ENCODE measurements around the gene LCAT. TPM values are rescaled to one million over a fixed set of nuclear protein-coding genes. Genes with fewer than 3 reads are reported as not detected.

The LCAT gene
- total RNA-seq, 1 donor from 2014 or later: 6.5 TPM

- no peak for DNase-seq
Observed at GRCh38 chr16:67909056-67909742, 34.7 kb downstream of the LCAT start.

- no peak for DNase-seq
Observed at GRCh38 chr16:67907397-67908180, 36.3 kb downstream of the LCAT start.

- DNase-seq: peak; percentile 91
Observed at GRCh38 chr16:67902831-67903230, 41.1 kb downstream of the LCAT start.

- DNase-seq: no peak
Observed at GRCh38 chr16:67901734-67902133, 42.2 kb downstream of the LCAT start.

DNA sequence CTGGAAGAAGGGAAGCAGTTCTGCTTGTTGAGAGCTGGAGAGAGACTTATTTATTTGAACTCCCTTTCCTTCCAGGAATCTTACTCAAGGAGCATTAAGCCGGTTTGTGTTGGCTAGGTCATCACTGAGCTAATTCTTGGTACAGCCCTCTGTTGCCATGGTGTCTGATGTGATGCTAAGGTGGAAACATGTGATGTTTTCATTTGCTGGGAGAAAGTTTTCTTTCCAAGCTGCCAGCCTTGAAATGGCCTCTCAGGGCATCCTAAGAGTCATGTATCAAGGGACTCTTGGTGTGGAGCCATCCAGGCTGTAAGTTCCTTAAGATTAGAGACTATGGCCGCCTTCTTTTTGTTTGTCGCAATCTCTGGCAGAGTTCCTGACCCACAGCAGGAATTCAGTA lies 46.7 kb downstream of the LCAT start:
- DNase-seq: peak; percentile 90

GRCh38 chr16:67893743-67894399 lies 50.0 kb downstream of the LCAT start:
- peak; percentile 64 for DNase-seq

GRCh38 chr16:67892899-67893742 lies 50.8 kb downstream of the LCAT start, which contains the start of gene PSKH1:
PSKH1 (plus strand) TSS chr16:67893254; CDS start chr16:67908750, 15,496 bp downstream.
- peak; percentile 97 for DNase-seq

DNA sequence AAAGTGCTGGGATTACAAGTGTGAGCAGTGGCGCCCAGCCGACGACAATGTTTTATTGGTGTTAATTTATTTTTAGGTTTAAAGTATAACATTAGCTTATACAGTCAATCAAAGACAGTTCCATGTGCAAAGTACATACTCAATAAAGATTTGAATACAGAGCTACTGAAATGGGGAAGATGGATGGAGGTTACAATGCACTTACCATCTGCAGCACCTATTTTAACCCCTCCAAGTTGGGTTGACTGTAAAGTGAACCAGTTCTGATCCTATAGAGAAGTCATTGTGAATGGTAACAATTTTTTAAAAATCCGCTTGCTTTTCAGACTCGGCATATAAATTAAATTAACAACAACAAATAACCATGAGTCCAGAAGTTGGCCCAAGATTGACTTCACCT lies 51.5 kb downstream of the LCAT start:
- no peak for DNase-seq

Other genes with a start within 250 kb of the LCAT start
- gene GFOD2, start 224.8 kb downstream of the LCAT start, total RNA-seq: 69.8 and 88.1 TPM in 2 replicates
- gene RANBP10, start 137.6 kb downstream of the LCAT start, total RNA-seq: 8.2 and 13.5 TPM in 2 replicates
- gene TSNAXIP1, start 137.2 kb downstream of the LCAT start, total RNA-seq: 0.47 and 0.85 TPM in 2 replicates
- 62.3 and 64.0 TPM in 2 replicates for gene THAP11, start 101.8 kb downstream of the LCAT start, total RNA-seq
- gene NUTF2, start 97.2 kb downstream of the LCAT start, total RNA-seq: 176 and 260 TPM in 2 replicates
- gene CENPT, start 96.4 kb downstream of the LCAT start, total RNA-seq: 21.7 and 30.0 TPM in 2 replicates
- gene EDC4, start 71.1 kb downstream of the LCAT start, total RNA-seq: 58.2 and 85.1 TPM in 2 replicates
- gene NRN1L, start 59.2 kb downstream of the LCAT start, total RNA-seq: 0.14 and 0.51 TPM in 2 replicates
- 24.7 and 30.8 TPM in 2 replicates for gene PSKH1, start 50.9 kb downstream of the LCAT start, total RNA-seq
- 0.17 and 0.88 TPM in 2 replicates for gene CTRL, start 12.3 kb downstream of the LCAT start, total RNA-seq
- gene PSMB10, start 7.3 kb downstream of the LCAT start, total RNA-seq: 46.8 and 95.8 TPM in 2 replicates
- gene SLC12A4, start 24.5 kb upstream of the LCAT start, total RNA-seq: 68.9 and 94.1 TPM in 2 replicates
- not detected in 2 replicates for gene DPEP3, start 36.4 kb upstream of the LCAT start, total RNA-seq
- 2.9 and 3.7 TPM in 2 replicates for gene DPEP2, start 55.4 kb upstream of the LCAT start, total RNA-seq
- not detected in 2 replicates for gene DPEP2NB, start 71.8 kb upstream of the LCAT start, total RNA-seq
- 15.1 and 19.5 TPM in 2 replicates for gene DDX28, start 79.1 kb upstream of the LCAT start, total RNA-seq
- 26.4 and 34.9 TPM in 2 replicates for gene DUS2, start 79.2 kb upstream of the LCAT start, total RNA-seq
- 14.1 and 31.6 TPM in 2 replicates for gene NFATC3, start 141.2 kb upstream of the LCAT start, total RNA-seq

All from dermis blood vessel endothelial cell (primary cell).